GM12878 (cell line): ENCODE data around the gene CNTN4. TPM values are rescaled to one million over a fixed set of nuclear protein-coding genes. Genes with fewer than 3 reads are reported as not detected.

Source experiments
- ATAC-seq: fragments of 200-7000 bp; cut with Tn5 transposase; 3 replicates; pipeline ENCODE4 v1.9.1; 2020; ENCODE audit warnings: mild to moderate bottlenecking, moderate library complexity
- BruUV-seq: library from RNA; stranded (reverse); fragments of 400-500 nt; replicated peaks from 2 replicates; lab custom pipeline; 2021; lab: Mats Ljungman, UMichigan
- CTCF ChIA-PET: fragments of 300-600 bp; sonication (Branson Sonifier 250); formaldehyde crosslinking; extraction: SDS; loops from one replicate; lab custom pipeline; 2021; ENCODE audit warnings: inconsistent platforms; lab: Yijun Ruan, JAX
- POLR2A ChIA-PET: fragments of 350-600 bp; formaldehyde crosslinking; extraction: SDS; loops from one replicate; lab custom pipeline; 2021; ENCODE audit warnings: inconsistent platforms; lab: Charles Lee
- RAD21 ChIA-PET: fragments of 300-600 bp; sonication (Branson Sonifier 250); formaldehyde crosslinking; loops from one replicate; lab custom pipeline; 2023; ENCODE audit warnings: antibody characterized with exemption; ENCODE audit not compliant: unreplicated experiment; lab: Charles Lee
- SMC1A ChIA-PET: fragments of 300-600 bp; sonication (Branson Sonifier 250); formaldehyde crosslinking; loops from one replicate; lab custom pipeline; 2023; ENCODE audit not compliant: unreplicated experiment, uncharacterized antibody; lab: Charles Lee
- DNase-seq: peaks from one replicate; pipeline ENCODE4 v3.0.0-alpha.2; 2011; ENCODE audit warnings: low read depth, low spot score
- FAIRE-seq: peaks from 3 replicates; lab custom pipeline; 2011; peaks lifted over from hg19 to GRCh38; lab: Jason Lieb, UNC
- H2AFZ ChIP-seq: 2 replicates; pipeline ENCODE4 v1.6.0; 2011; ENCODE audit warnings: low read depth, low read length, control low read depth; ENCODE audit not compliant: control insufficient read depth
- H3K27ac ChIP-seq: 2 replicates; pipeline ENCODE4 v1.5.1; 2011; ENCODE audit warnings: control low read depth; ENCODE audit not compliant: control insufficient read depth, insufficient read depth
- H3K27me3 ChIP-seq, 2 experiments: replicated peaks in 1 of 2; 2 replicates each; pipeline versions ENCODE4 v1.6.0 to v1.6.1; 2011; ENCODE audit warnings: low read length in 1 of 2; ENCODE audit not compliant: control insufficient read depth in 2 of 2, insufficient read depth in 2 of 2
- H3K36me3 ChIP-seq, 2 experiments: 2 replicates each; pipeline ENCODE4 v1.5.1; 2011; ENCODE audit warnings: low read length in 1 of 2; ENCODE audit not compliant: control insufficient read depth in 2 of 2, insufficient read depth in 2 of 2
- H3K4me1 ChIP-seq: 2 replicates; pipeline ENCODE4 v1.6.1; 2011; ENCODE audit warnings: mild to moderate bottlenecking, low read length, moderate library complexity, mixed read lengths; ENCODE audit not compliant: control insufficient read depth, insufficient read depth
- H3K4me2 ChIP-seq: 2 replicates; pipeline ENCODE4 v1.6.0; 2011; ENCODE audit warnings: control low read depth; ENCODE audit not compliant: control insufficient read depth, insufficient read depth
- H3K4me3 ChIP-seq: fragments of 200-600 bp; sonication (generic); 2 replicates; pipeline ENCODE4 v1.5.1; 2016
- H3K79me2 ChIP-seq: 2 replicates; pipeline ENCODE4 v1.6.0; 2011; ENCODE audit warnings: low read length; ENCODE audit not compliant: control insufficient read depth, insufficient read depth
- H3K9ac ChIP-seq: 2 replicates; pipeline ENCODE4 v1.8.0; 2011; ENCODE audit warnings: low read length, control low read depth, mixed read lengths; ENCODE audit not compliant: control insufficient read depth, insufficient read depth
- H3K9me3 ChIP-seq: replicated peaks from 3 replicates; pipeline ENCODE4 v1.5.1; 2011; ENCODE audit warnings: mild to moderate bottlenecking, low read length; ENCODE audit not compliant: control insufficient read depth, insufficient read depth
- H4K20me1 ChIP-seq: 2 replicates; pipeline ENCODE4 v1.6.0; 2011; ENCODE audit not compliant: control insufficient read depth, insufficient read depth
- CBX3 ChIP-seq: fragments of 200-600 bp; sonication (generic); IDR thresholded peaks from 2 replicates; pipeline ENCODE4 v1.6.1; 2016; ENCODE audit warnings: low read depth, borderline replicate concordance
- CREM ChIP-seq: IDR thresholded peaks from 2 replicates; pipeline ENCODE4 v1.6.1; 2014; ENCODE audit warnings: antibody characterized with exemption, low read depth
- POU2F2 ChIP-seq: IDR thresholded peaks from 3 replicates; pipeline ENCODE4 v1.6.1; 2011; ENCODE audit warnings: low read depth, mild to moderate bottlenecking, low read length, borderline replicate concordance
- SIN3A ChIP-seq: IDR thresholded peaks from 2 replicates; pipeline ENCODE4 v1.6.1; 2012; ENCODE audit warnings: low read depth, low read length, improper control_type of control experiment
- ZNF622 ChIP-seq: fragments of 450-650 bp; IDR thresholded peaks from 2 replicates; pipeline ENCODE4 v1.6.1; 2017; ENCODE audit warnings: mild to moderate bottlenecking, inconsistent platforms
- ZSCAN29 ChIP-seq: fragments of 450-650 bp; IDR thresholded peaks from 2 replicates; pipeline ENCODE4 v1.6.1; 2017; ENCODE audit warnings: mild to moderate bottlenecking, moderate library complexity
- ZZZ3 ChIP-seq: IDR thresholded peaks from 2 replicates; pipeline ENCODE4 v1.6.1; 2011; ENCODE audit warnings: low read depth; ENCODE audit not compliant: control insufficient read depth, insufficient read length
- WGBS: methylation state at CpG from one replicate; pipeline ENCODE4 v1.1.6; 2016; ENCODE audit warnings: low lambda C conversion rate; ENCODE audit not compliant: insufficient replicate concordance, insufficient coverage; ENCODE audit errors: missing lambda C conversion rate; 5-methylcytosine and 5-hydroxymethylcytosine counted together
- in situ Hi-C: fragments of 300-500 bp; cut with MboI; formaldehyde crosslinking; loops from 9 replicates; pipeline ENCODE4 v1.14.3; 2018; ENCODE audit warnings: mixed read lengths
- intact Hi-C: fragments of 100-400 bp; cut with micrococcal nuclease; formaldehyde crosslinking; loops from one replicate; pipeline ENCODE4 v1.14.2; 2022; ENCODE audit not compliant: unreplicated experiment
- polyA plus RNA-seq, 11 experiments: library from polyadenylated mRNA; depleted of rRNA in 4 of 11; unstranded in 6 of 11; stranded (reverse) in 5 of 11; fragments of >200 nt; fragmentation: Nextera tagmentation in 4 of 11; fragmentation: Illumina TruSeq in 1 of 11; extraction: Ambion mirVana in 4 of 11; extraction: Trizol in 1 of 11; gene quantifications; 1 replicate in 1 of 11; 2 replicates in 10 of 11; pipeline versions ENCODE4 v1.2.1 to v1.2.3, GENCODE V29; 2011 to 2016; ENCODE audit warnings: inconsistent platforms in 2 of 11, missing spikeins in 2 of 11, low read depth in 1 of 11
- total RNA-seq, 4 experiments: library from RNA; depleted of rRNA in 3 of 4; stranded (reverse); fragments of >200 nt in 3 of 4; fragmentation: Illumina TruSeq in 1 of 4; extraction: Trizol in 1 of 4; gene quantifications; 2 replicates each; pipeline versions ENCODE4 v1.2.1 to v1.2.3, GENCODE V29; 2013 to 2021
- TF ChIP-seq, protein P1 (sequence below): fragments of 450-650 bp; IDR thresholded peaks from 2 replicates; pipeline ENCODE4 v1.6.1; 2017; ENCODE audit warnings: mild to moderate bottlenecking, moderate library complexity
- TF ChIP-seq, protein P2 (sequence below): IDR thresholded peaks from 2 replicates; pipeline ENCODE4 v1.6.1; 2012; ENCODE audit warnings: low read depth, low read length, improper control_type of control experiment

CNTN4 gene
- total and polyA plus RNA-seq, 10 of the 15 experiments (the other 5 are each of a cell fraction or from before 2014, with no cell fraction given) = 0.05 to 0.43 (median 0.15) TPM; not detected in 1

DNA sequence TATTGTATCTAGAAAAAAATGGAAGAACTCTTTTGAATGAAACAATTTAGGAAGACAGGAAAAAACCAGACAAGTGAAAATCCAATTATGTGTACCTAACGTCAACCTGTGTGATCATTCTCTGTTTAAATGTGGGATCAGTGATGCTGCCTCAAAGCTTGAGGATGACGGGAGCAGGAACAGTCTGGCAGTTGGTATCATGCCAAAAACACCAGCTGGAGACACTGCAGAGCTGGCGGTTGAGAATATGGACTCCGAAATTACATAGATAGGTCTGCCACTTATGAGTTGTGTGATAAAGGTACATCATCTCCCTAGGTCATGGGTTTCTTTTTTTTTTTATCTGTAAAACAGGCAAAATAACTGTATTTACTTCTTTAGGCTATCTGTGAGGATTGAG lies 480.5 kb downstream of the CNTN4 start:
- ChIA-PET SMC1A (interaction anchor here (0.9 to 1.1 kb wide), 2 partner anchors 10 to 14 kb away, joined by 3 read pairs; no protein-coding TSS in a partner anchor), RAD21 (no interaction called here), CTCF (interaction anchor here (1.5 kb wide), 1 partner anchor 10 kb away, joined by 4 read pairs; no protein-coding TSS in a partner anchor), POLR2A (no interaction called here)
- intact Hi-C loops (no loop called here), in situ Hi-C loops (no loop called here)
- Histone ChIP-seq H3K4me1 (no peaks in the 10 kb centered on the region), H3K9ac (no peak overlapping the region), H3K27me3 (no peaks in the 10 kb centered on the region), H2AFZ (no peak overlapping the region), H3K27ac (no peak overlapping the region), H4K20me1 (no peaks in the 10 kb centered on the region), H3K9me3 (no peaks in the 10 kb centered on the region), H3K4me3 (no peak overlapping the region), H3K36me3 (no peaks in the 10 kb centered on the region), H3K79me2 (no peaks in the 10 kb centered on the region), H3K4me2 (no peak overlapping the region)
- no peak for ATAC-seq
- no TSS peak for BruUV-seq
- TF ChIP-seq ZZZ3 (no peak), CREM (no peak), ZNF622 (no peak), ZSCAN29 (no peak), SIN3A (no peak), POU2F2 (no peak), CBX3 (no peak)
- TF ChIP-seq, protein P1, sequence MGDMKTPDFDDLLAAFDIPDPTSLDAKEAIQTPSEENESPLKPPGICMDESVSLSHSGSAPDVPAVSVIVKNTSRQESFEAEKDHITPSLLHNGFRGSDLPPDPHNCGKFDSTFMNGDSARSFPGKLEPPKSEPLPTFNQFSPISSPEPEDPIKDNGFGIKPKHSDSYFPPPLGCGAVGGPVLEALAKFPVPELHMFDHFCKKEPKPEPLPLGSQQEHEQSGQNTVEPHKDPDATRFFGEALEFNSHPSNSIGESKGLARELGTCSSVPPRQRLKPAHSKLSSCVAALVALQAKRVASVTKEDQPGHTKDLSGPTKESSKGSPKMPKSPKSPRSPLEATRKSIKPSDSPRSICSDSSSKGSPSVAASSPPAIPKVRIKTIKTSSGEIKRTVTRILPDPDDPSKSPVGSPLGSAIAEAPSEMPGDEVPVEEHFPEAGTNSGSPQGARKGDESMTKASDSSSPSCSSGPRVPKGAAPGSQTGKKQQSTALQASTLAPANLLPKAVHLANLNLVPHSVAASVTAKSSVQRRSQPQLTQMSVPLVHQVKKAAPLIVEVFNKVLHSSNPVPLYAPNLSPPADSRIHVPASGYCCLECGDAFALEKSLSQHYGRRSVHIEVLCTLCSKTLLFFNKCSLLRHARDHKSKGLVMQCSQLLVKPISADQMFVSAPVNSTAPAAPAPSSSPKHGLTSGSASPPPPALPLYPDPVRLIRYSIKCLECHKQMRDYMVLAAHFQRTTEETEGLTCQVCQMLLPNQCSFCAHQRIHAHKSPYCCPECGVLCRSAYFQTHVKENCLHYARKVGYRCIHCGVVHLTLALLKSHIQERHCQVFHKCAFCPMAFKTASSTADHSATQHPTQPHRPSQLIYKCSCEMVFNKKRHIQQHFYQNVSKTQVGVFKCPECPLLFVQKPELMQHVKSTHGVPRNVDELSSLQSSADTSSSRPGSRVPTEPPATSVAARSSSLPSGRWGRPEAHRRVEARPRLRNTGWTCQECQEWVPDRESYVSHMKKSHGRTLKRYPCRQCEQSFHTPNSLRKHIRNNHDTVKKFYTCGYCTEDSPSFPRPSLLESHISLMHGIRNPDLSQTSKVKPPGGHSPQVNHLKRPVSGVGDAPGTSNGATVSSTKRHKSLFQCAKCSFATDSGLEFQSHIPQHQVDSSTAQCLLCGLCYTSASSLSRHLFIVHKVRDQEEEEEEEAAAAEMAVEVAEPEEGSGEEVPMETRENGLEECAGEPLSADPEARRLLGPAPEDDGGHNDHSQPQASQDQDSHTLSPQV = no peak
- TF ChIP-seq, protein P2, sequence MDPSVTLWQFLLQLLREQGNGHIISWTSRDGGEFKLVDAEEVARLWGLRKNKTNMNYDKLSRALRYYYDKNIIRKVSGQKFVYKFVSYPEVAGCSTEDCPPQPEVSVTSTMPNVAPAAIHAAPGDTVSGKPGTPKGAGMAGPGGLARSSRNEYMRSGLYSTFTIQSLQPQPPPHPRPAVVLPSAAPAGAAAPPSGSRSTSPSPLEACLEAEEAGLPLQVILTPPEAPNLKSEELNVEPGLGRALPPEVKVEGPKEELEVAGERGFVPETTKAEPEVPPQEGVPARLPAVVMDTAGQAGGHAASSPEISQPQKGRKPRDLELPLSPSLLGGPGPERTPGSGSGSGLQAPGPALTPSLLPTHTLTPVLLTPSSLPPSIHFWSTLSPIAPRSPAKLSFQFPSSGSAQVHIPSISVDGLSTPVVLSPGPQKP = no peak
- DNase-seq = no peak
- no peak for FAIRE-seq
- WGBS = 63% methylated on average over 4 of the region's 4 CpGs
